Esophagus squamous epithelium (tissue), 5 donors: ENCODE measurements around the gene PRKAR1B. TPM values are rescaled to one million over a fixed set of nuclear protein-coding genes. Genes with fewer than 3 reads are reported as not detected.

Experiments
- DNase-seq: peaks from one replicate; lab custom pipeline; 2025; lab: John Stamatoyannopoulos, UW
- H3K27ac ChIP-seq, 4 donors: fragments of 200-600 bp; sonication (generic); one replicate each; pipeline ENCODE4 v1.5.1; 2016 to 2019; ENCODE audit warnings: mild to moderate bottlenecking in 1 of 4
- H3K27me3 ChIP-seq, 4 donors: fragments of 200-600 bp; sonication (generic); 1 replicate in 3 of 4; 2 replicates in 1 of 4; pipeline versions ENCODE4 v1.5.1 to v1.6.0; 2017 to 2021; ENCODE audit warnings: antibody characterized with exemption in 1 of 4
- H3K36me3 ChIP-seq, 3 donors: fragments of 200-600 bp; sonication (generic); one replicate each; pipeline ENCODE4 v1.5.1; 2016 to 2019
- H3K4me1 ChIP-seq, 3 donors: fragments of 200-600 bp; sonication (generic); one replicate each; pipeline ENCODE4 v1.5.1; 2017 to 2019
- H3K4me3 ChIP-seq, 4 donors: fragments of 200-600 bp; sonication (generic); 1 replicate in 3 of 4; 2 replicates in 1 of 4; pipeline ENCODE4 v1.5.1; 2016 to 2019; ENCODE audit warnings: mild to moderate bottlenecking in 2 of 4, moderate library complexity in 1 of 4
- H3K9me3 ChIP-seq, 3 donors: fragments of 200-600 bp; sonication (generic); one replicate each; pipeline ENCODE4 v1.5.1; 2016 to 2019
- CTCF ChIP-seq, 6 experiments: fragments of 450-650 bp in 4 of 6; fragments of 200-600 bp in 2 of 6; sonication (generic) in 2 of 6; IDR thresholded peaks; one replicate each; pipeline ENCODE4 v1.5.1; 2016 to 2019; ENCODE audit warnings: antibody characterized with exemption in 6 of 6, mild to moderate bottlenecking in 4 of 6, moderate library complexity in 4 of 6
- POLR2A ChIP-seq, 4 donors: fragments of 450-650 bp; IDR thresholded peaks; one replicate each; pipeline ENCODE4 v1.6.1; 2017; ENCODE audit warnings: antibody characterized with exemption in 4 of 4, mild to moderate bottlenecking in 4 of 4, moderate library complexity in 3 of 4
- WGBS, 2 donors: methylation state at CpG; one replicate each; pipeline ENCODE4 v1.1.5; 2018; 5-methylcytosine and 5-hydroxymethylcytosine counted together
- intact Hi-C: fragments of 100-400 bp; cut with DNase I; formaldehyde crosslinking; loops from one replicate; pipeline ENCODE4 v1.15.0; 2022
- total RNA-seq, 4 donors: library from RNA; depleted of rRNA; stranded (reverse); fragments of >200 nt; gene quantifications; one replicate each; pipeline ENCODE4 v1.1.0, GENCODE V29; 2016
- donor health status: DM: yes; HTN: yes; CAD: no.

The PRKAR1B gene
- total RNA-seq, 4 donors from 2014 or later, result 10.2 to 13.1 (median 12.5) TPM

- intact Hi-C loops, result no loop called here
- TF ChIP-seq CTCF (IDR thresholded peaks at IDR 0.05) (no peak), POLR2A (IDR thresholded peaks at IDR 0.05) (no peak)
- Histone ChIP-seq H3K27me3 (no peaks in the 10 kb centered on the region), H3K4me1 (no peaks in the 10 kb centered on the region), H3K36me3 (peaks cover 0 to 26% (median 0%) of the 10 kb centered on the region in 3 donors), H3K9me3 (no peaks in the 10 kb centered on the region), H3K27ac (no peak overlapping the region), H3K4me3 (no peak overlapping the region)
- 92 to 96% methylated on average over 7 to 11 of the region's 30 CpGs for WGBS, 2 donors
- DNase-seq, result no peak
Observed at GRCh38 chr7:577741-578370, 149.2 kb downstream of the PRKAR1B start.

GRCh38 chr7:577278-577665 lies 149.8 kb downstream of the PRKAR1B start:
- Histone ChIP-seq H3K9me3 (no peaks in the 10 kb centered on the region), H3K27me3 (no peaks in the 10 kb centered on the region), H3K4me3 (no peak overlapping the region), H3K36me3 (peaks cover 0 to 21% (median 0%) of the 10 kb centered on the region in 3 donors), H3K27ac (no peak overlapping the region), H3K4me1 (no peaks in the 10 kb centered on the region)
- TF ChIP-seq CTCF (IDR thresholded peaks at IDR 0.05) (no peak), POLR2A (IDR thresholded peaks at IDR 0.05) (no peak)
- DNase-seq, result no peak
- intact Hi-C loops, result no loop called here
- 80% methylated on average over 1 of the region's 22 CpGs; no CpG with 5 or more reads in 1 of the 2 donors for WGBS, 2 donors

GRCh38 chr7:576524-577277 lies 150.4 kb downstream of the PRKAR1B start:
- WGBS, 2 donors, result 91 to 93% methylated on average over 27 to 31 of the region's 37 CpGs

GRCh38 chr7:575425-576366 lies 151.4 kb downstream of the PRKAR1B start:
- no peaks in the 10 kb centered on the region for H3K9me3 ChIP-seq
- H3K27me3 ChIP-seq, result no peaks in the 10 kb centered on the region
- no peaks in the 10 kb centered on the region for H3K4me1 ChIP-seq
- no peak for TF ChIP-seq CTCF (IDR thresholded peaks at IDR 0.05)
- no peak for TF ChIP-seq POLR2A (IDR thresholded peaks at IDR 0.05)
- DNase-seq, result no peak
- no peak overlapping the region for H3K27ac ChIP-seq
- H3K36me3 ChIP-seq, result peaks cover 0 to 16% (median 0%) of the 10 kb centered on the region in 3 donors
- 93 to 95% methylated on average over 15 to 19 of the region's 33 CpGs for WGBS, 2 donors
- intact Hi-C loops, result no loop called here
- no peak overlapping the region for H3K4me3 ChIP-seq

More at GRCh38 chr7:576524-577277, 150.4 kb downstream of the PRKAR1B start:
- Histone ChIP-seq H3K36me3 (peaks cover 0 to 16% (median 0%) of the 10 kb centered on the region in 3 donors), H3K9me3 (no peaks in the 10 kb centered on the region), H3K27me3 (no peaks in the 10 kb centered on the region), H3K4me1 (no peaks in the 10 kb centered on the region), H3K27ac (no peak overlapping the region), H3K4me3 (no peak overlapping the region)
- intact Hi-C loops, result no loop called here
- no peak for DNase-seq
- TF ChIP-seq POLR2A (IDR thresholded peaks at IDR 0.05) (no peak), CTCF (IDR thresholded peaks at IDR 0.05) (no peak)
